ENCODE data around the gene PRR5. TPM values are rescaled to one million over a fixed set of nuclear protein-coding genes. Genes with fewer than 3 reads are reported as not detected.

PRR5 gene
- total and polyA plus RNA-seq, 2 donors from 2014 or later, result 24.0 to 46.0 TPM

- no peak for FAIRE-seq
Measured at GRCh38 chr22:44786610-44787009, 84.6 kb downstream of the PRR5 start.

More at GRCh38 chr22:44786610-44787009, 84.6 kb downstream of the PRR5 start:
- no peak for TF ChIP-seq CTCF (IDR thresholded peaks at IDR 0.05; ENCODE audit: borderline replicate concordance, extremely low read depth, insufficient read depth)
- no peak for DNase-seq
- no peaks in the 10 kb centered on the region for H3K4me1 ChIP-seq (ENCODE audit: control insufficient read depth in 2 of 3, insufficient read depth in 2 of 3, low read depth in 1 of 3, low read length in 3 of 3)
- H3K9me3 ChIP-seq (ENCODE audit: control insufficient read depth in 2 of 3, insufficient read depth in 1 of 3, low read length in 3 of 3), result no peaks in the 10 kb centered on the region
- intact Hi-C loops (cut with DNase I), result no loop called here
- no peaks in the 10 kb centered on the region for H3K27me3 ChIP-seq (ENCODE audit: control insufficient read depth, insufficient read depth, low read length)
- peaks cover 0 to 2% (median 0%) of the 10 kb centered on the region in 3 donors for H3K36me3 ChIP-seq (ENCODE audit: control insufficient read depth in 2 of 3, insufficient read depth in 3 of 3, low read length in 3 of 3)
- H3K4me3 ChIP-seq (ENCODE audit: low read length in 3 of 3), result no peak overlapping the region
- no peak overlapping the region for H3K27ac ChIP-seq (ENCODE audit: low read depth in 2 of 2, low read length in 2 of 2)
- H3K9ac ChIP-seq (ENCODE audit: low read length in 3 of 3), result no peak overlapping the region

Other genes starting within 250 kb of the PRR5 start
- 32.5 TPM for gene RTL6, start 204.0 kb upstream of the PRR5 start, total RNA-seq
- gene RTL6, start 204.0 kb upstream of the PRR5 start, polyA plus RNA-seq (ENCODE audit: insufficient read depth, low read depth, low replicate concordance), result 8.9 TPM
- gene ARHGAP8, start 50.4 kb downstream of the PRR5 start, total RNA-seq, result 35.7 TPM
- gene ARHGAP8, start 50.4 kb downstream of the PRR5 start, polyA plus RNA-seq (ENCODE audit: insufficient read depth, low read depth, low replicate concordance), result 30.2 TPM